ENCODE data around the gene NDUFAF5.

- TF ChIP-seq CTCF (conservative IDR thresholded peaks at IDR 0.05 in 1 of 2, IDR thresholded peaks at IDR 0.05 in 1 of 2; ENCODE audit: extremely low read depth in 1 of 2, insufficient read depth in 1 of 2, low read depth in 1 of 2, low read length in 2 of 2) (no peak), EZH2 (IDR thresholded peaks at IDR 0.05; ENCODE audit: borderline replicate concordance, low read length) (no peak)
Observed at GRCh38 chr20:13839421-13840092, 54.7 kb downstream of the NDUFAF5 start.

Data from mammary epithelial cell (primary cell).